ENCODE data around the gene WDR6.
A peak's percentile ranks its signal among the peaks of the same experiment; 100 is the strongest.

Gene WDR6

DNA sequence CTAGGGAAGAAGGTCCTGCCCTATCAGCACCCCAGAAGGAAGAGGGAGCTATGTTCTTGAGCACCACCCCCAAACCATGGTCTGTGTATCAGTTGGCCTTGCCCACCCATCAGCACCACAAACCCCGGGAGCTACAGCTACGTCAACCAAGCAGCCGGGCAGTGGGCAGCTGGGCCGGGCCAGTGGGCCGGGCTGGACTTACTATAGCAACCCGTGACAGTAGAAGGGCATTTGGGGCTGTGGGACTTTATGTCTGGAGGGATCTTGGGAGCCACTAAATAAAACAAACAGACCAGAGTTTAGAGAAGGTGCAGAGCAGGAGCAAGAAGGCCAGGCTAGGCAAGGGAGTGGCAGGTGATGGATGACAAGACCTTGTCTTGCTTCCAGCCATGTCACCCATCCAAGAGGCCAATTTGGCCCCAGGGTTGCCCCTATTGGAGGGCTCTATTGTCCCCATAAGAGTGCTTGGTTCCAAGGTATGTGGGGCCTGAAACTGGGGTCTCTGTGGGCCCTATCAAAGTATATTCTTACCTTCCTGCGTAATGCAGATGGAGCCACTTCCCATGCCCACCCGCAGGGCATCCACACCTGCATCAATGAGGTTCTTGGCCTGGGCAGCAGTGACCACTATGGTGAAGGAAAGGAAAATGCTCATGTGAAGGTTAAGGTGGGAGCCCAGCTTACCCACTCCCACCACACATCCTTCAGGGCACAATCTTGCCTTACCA lies 18.8 kb downstream of the WDR6 start:
- peaks cover 52% of the 10 kb centered on the region for H3K36me3 ChIP-seq (ENCODE audit: control insufficient read depth, low read depth, low read length)
- no peaks in the 10 kb centered on the region for H3K9me3 ChIP-seq (ENCODE audit: control insufficient read depth, low read depth, low read length)
- peaks cover 9% of the 10 kb centered on the region for H3K4me1 ChIP-seq (ENCODE audit: control insufficient read depth, low read depth, low read length)
- H3K27me3 ChIP-seq (ENCODE audit: control insufficient read depth, insufficient read depth, low read length), result no peaks in the 10 kb centered on the region
- no peak overlapping the region for H3K4me3 ChIP-seq (ENCODE audit: low read length)
- no peak overlapping the region for H3K9ac ChIP-seq (ENCODE audit: low read length)
- no peak overlapping the region for H3K27ac ChIP-seq (ENCODE audit: low read length)

DNA sequence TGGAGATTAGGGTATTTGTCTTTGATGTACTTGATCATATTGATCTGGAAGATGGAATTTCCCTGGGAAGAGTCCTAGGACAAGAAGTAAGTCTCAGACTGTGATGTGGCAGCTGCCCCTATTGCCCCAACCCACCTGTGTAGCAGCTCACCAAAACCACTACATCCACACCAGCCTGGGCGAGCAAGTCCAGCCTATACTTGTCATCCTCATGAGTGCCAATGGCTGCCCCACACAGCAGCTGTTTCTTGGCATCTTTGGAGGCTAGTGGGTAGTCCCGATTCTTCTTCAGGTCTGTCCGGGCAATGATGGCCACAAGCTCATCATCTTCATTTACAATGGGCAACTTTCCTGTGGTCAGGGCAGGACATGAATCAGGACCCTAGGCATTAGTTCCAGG lies 19.3 kb downstream of the WDR6 start:
- Histone ChIP-seq H3K9me3 (ENCODE audit: control insufficient read depth, low read depth, low read length) (no peaks in the 10 kb centered on the region), H3K4me3 (ENCODE audit: low read length) (no peak overlapping the region), H3K36me3 (ENCODE audit: control insufficient read depth, low read depth, low read length) (peaks cover 57% of the 10 kb centered on the region), H3K27ac (ENCODE audit: low read length) (no peak overlapping the region), H3K4me1 (ENCODE audit: control insufficient read depth, low read depth, low read length) (peaks cover 9% of the 10 kb centered on the region), H3K27me3 (ENCODE audit: control insufficient read depth, insufficient read depth, low read length) (no peaks in the 10 kb centered on the region), H3K9ac (ENCODE audit: low read length) (no peak overlapping the region)

DNA sequence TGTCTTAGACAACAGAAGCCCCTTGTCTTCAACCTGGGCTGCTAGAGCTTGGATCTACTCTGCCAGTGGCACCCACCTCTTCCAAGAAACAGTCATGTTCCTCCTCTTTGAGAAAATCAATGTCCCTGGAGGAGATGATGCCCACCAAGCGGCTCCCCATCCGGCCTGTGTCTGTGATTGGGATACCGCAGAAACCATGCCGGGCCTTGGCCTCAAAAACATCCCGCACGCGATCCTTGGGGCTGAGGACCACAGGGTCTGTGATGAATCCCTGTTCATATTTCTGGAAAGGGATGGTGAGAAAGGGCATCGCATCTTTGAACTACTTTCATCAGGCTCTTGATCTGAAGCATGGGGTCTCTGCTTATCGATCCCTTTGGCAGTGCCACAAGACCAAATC lies 20.4 kb downstream of the WDR6 start:
- Histone ChIP-seq H3K27me3 (ENCODE audit: control insufficient read depth, insufficient read depth, low read length) (no peaks in the 10 kb centered on the region), H3K36me3 (ENCODE audit: control insufficient read depth, low read depth, low read length) (peaks cover 68% of the 10 kb centered on the region), H3K27ac (ENCODE audit: low read length) (no peak overlapping the region), H3K4me1 (ENCODE audit: control insufficient read depth, low read depth, low read length) (peaks cover 9% of the 10 kb centered on the region), H3K4me3 (ENCODE audit: low read length) (peak overlapping the region; percentile 72), H3K9ac (ENCODE audit: low read length) (no peak overlapping the region), H3K9me3 (ENCODE audit: control insufficient read depth, low read depth, low read length) (no peaks in the 10 kb centered on the region)

DNA sequence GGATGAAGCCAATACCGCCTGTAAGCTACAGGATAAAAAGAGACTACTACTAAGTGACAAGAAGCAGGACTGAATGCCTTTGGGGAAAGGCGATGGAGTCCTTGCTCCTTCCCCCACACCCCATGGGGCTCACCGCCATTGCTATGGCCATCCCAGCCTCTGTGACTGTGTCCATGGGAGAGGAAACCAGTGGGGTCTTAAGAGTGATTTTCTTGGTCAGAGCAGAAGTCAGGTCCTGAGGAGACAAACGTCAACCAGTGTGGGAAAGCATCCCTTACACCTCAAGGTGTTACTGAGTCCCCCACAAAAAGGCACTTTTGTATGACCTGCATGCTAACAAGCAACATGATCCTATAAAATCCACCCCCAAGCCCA lies 21.1 kb downstream of the WDR6 start:
- peak overlapping the region; percentile 75 for H3K9ac ChIP-seq (ENCODE audit: low read length)
- H3K36me3 ChIP-seq (ENCODE audit: control insufficient read depth, low read depth, low read length), result peaks cover 72% of the 10 kb centered on the region
- H3K9me3 ChIP-seq (ENCODE audit: control insufficient read depth, low read depth, low read length), result no peaks in the 10 kb centered on the region
- peaks cover 9% of the 10 kb centered on the region for H3K4me1 ChIP-seq (ENCODE audit: control insufficient read depth, low read depth, low read length)
- no peaks in the 10 kb centered on the region for H3K27me3 ChIP-seq (ENCODE audit: control insufficient read depth, insufficient read depth, low read length)
- H3K4me3 ChIP-seq (ENCODE audit: low read length), result peak overlapping the region; percentile 72
- H3K27ac ChIP-seq (ENCODE audit: low read length), result no peak overlapping the region

DNA sequence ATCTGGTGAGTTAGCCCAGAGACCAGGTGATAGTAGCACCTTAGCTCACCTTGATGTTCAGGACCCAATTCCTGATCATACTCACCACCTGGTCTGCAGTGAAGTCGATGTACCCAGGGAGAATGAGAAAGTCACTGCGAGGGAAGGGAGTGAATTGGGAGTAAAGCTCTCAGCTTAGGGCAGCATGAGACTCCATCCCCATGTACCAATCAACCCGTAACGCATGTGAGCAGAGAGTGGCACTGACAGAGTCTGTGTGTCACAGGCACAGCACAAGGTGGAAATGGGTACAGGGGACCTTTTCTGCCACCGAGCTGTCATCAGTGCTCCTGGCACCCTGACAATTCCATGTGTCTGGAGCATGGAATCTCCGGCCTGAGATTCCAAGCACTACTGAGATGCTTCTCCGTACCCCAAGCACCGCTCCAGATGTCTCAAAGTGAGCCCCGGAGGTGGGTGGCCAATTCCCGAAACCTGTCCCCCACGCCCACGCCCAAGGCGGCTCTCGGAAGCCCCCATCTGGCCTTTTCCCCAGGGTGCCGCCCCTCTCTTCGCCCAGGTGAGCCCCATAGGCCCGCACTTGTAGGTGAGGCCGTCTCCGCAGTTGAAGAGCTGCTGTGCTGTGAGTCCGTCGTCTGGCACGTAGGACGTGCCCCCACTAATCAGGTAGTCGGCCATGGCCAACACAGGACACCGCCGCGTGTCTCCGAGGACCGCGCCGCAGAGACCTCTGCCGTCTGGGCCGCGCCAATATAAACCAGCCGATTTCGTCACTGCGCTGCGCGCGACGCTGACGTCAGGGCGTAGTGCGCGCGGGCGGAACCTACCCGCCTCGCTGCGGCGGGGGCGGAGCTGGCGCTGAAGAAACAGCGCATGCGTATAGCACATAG lies 21.7 kb downstream of the WDR6 start, which contains the start of gene IMPDH2:
Gene IMPDH2 (minus strand): TSS at position 726 of the 890 bp plus-strand sequence. CDS start 48 bp downstream, at position 678.
- Histone ChIP-seq H3K36me3 (ENCODE audit: control insufficient read depth, low read depth, low read length) (peaks cover 69% of the 10 kb centered on the region), H3K4me1 (ENCODE audit: control insufficient read depth, low read depth, low read length) (peaks cover 9% of the 10 kb centered on the region), H3K4me3 (ENCODE audit: low read length) (peak within 1 kb of the TSS; percentile 72), H3K9ac (ENCODE audit: low read length) (peak within 1 kb of the TSS; percentile 75), H3K27me3 (ENCODE audit: control insufficient read depth, insufficient read depth, low read length) (no peaks in the 10 kb centered on the region), H3K27ac (ENCODE audit: low read length) (peak within 1 kb of the TSS; percentile 14), H3K9me3 (ENCODE audit: control insufficient read depth, low read depth, low read length) (no peaks in the 10 kb centered on the region)

DNA sequence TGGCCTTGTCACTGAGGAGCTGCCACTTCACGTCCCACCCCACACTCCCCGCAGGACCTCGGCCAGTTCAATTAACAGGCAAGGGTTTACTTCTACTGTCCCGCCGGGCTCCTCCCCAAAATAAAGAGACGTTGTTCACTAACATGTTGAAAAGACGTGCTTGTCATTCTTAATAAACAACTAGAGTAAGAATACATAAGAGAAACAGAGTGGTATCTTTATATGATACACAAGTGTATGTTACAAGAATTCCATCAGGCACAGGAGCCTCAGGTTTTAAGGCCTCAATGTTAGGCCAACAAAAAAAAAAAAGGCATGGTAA lies 22.3 kb downstream of the WDR6 start:
- no peaks in the 10 kb centered on the region for H3K27me3 ChIP-seq (ENCODE audit: control insufficient read depth, insufficient read depth, low read length)
- peaks cover 9% of the 10 kb centered on the region for H3K4me1 ChIP-seq (ENCODE audit: control insufficient read depth, low read depth, low read length)
- H3K9me3 ChIP-seq (ENCODE audit: control insufficient read depth, low read depth, low read length), result no peaks in the 10 kb centered on the region
- H3K4me3 ChIP-seq (ENCODE audit: low read length), result peak overlapping the region; percentile 72
- no peak overlapping the region for H3K27ac ChIP-seq (ENCODE audit: low read length)
- H3K36me3 ChIP-seq (ENCODE audit: control insufficient read depth, low read depth, low read length), result peaks cover 63% of the 10 kb centered on the region
- no peak overlapping the region for H3K9ac ChIP-seq (ENCODE audit: low read length)

DNA sequence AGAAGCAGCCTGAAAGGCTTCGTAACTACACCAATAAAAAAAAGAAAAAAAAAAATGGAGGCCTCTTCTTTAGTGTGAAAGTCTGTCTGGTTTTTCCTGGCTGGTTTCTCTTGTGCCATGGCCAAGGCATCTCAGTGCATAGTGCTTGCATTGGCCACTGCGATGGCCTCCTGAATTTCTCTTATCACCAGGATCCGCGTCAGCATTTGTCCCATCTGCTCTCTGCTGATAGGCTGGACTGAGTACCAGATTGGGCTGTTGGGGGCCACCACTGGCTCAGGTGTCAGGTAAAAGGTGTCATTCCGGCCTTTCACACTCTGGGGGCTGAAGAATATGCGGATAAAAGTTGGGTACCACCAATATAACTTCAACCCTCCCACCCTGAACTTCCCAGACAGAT lies 23.1 kb downstream of the WDR6 start:
- H3K4me3 ChIP-seq (ENCODE audit: low read length), result no peak overlapping the region

DNA sequence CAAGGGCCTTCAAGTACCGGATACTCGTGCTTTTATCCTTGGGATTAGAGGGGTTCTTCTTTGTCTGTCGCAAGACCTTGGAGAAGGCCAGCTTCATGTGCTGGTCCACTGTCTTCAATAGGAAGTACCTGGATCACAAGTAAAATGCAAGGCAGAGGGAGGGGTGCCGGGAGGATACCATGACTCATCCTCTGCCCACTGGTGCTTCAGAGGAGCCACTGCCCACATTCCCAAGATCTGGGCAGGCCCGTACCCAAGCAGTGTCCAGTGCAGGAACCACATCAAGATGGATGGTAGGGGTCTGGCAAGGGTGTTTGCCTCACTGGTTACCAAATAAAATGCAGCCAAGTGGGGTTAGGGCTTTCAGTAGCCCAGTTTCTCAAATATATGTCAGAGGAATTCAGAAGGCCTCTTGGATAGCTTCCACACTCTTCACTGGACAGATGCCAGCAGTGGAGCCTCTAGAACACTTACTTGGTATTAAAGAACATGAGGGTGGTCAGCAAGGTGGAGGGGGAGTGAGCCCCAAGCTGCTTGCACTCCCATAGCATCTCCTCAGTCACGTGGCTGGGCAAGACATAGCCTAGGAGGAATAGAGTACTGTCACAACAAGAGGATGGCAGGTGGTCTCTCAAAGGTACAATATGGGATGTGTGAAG lies 25.6 kb downstream of the WDR6 start:
- H3K4me1 ChIP-seq (ENCODE audit: control insufficient read depth, low read depth, low read length), result peaks cover 9% of the 10 kb centered on the region
- H3K9ac ChIP-seq (ENCODE audit: low read length), result no peak overlapping the region
- H3K36me3 ChIP-seq (ENCODE audit: control insufficient read depth, low read depth, low read length), result peaks cover 47% of the 10 kb centered on the region
- no peak overlapping the region for H3K4me3 ChIP-seq (ENCODE audit: low read length)
- no peaks in the 10 kb centered on the region for H3K27me3 ChIP-seq (ENCODE audit: control insufficient read depth, insufficient read depth, low read length)
- no peak overlapping the region for H3K27ac ChIP-seq (ENCODE audit: low read length)
- no peaks in the 10 kb centered on the region for H3K9me3 ChIP-seq (ENCODE audit: control insufficient read depth, low read depth, low read length)

More for the DNA sequence above, 23.1 kb downstream of the WDR6 start:
- H3K36me3 ChIP-seq (ENCODE audit: control insufficient read depth, low read depth, low read length), result peaks cover 59% of the 10 kb centered on the region
- H3K4me1 ChIP-seq (ENCODE audit: control insufficient read depth, low read depth, low read length), result peaks cover 9% of the 10 kb centered on the region
- no peak overlapping the region for H3K9ac ChIP-seq (ENCODE audit: low read length)
- no peaks in the 10 kb centered on the region for H3K27me3 ChIP-seq (ENCODE audit: control insufficient read depth, insufficient read depth, low read length)
- H3K27ac ChIP-seq (ENCODE audit: low read length), result no peak overlapping the region
- H3K9me3 ChIP-seq (ENCODE audit: control insufficient read depth, low read depth, low read length), result no peaks in the 10 kb centered on the region

DNA sequence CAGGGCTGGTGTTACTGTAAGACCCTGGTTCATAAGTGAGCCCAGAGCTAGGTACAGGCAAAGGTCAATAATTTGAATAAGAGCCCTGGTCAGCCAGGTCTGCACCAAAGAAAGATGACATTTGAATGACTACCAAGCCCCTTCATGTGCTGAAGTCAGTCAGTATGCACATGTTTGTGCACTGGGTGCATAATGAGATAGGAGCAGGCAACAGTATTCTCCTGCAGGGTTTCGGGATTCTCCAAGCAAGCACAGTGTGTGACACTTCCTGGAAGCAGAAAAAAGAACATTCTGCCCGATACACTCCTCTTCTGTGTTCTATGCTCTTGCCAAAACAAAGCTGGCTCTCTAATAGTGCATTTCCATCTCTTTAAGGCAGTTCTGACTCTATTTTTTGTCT lies 27.5 kb downstream of the WDR6 start:
- no peaks in the 10 kb centered on the region for H3K9me3 ChIP-seq (ENCODE audit: control insufficient read depth, low read depth, low read length)
- no peaks in the 10 kb centered on the region for H3K27me3 ChIP-seq (ENCODE audit: control insufficient read depth, insufficient read depth, low read length)
- peaks cover 46% of the 10 kb centered on the region for H3K36me3 ChIP-seq (ENCODE audit: control insufficient read depth, low read depth, low read length)
- no peak overlapping the region for H3K4me3 ChIP-seq (ENCODE audit: low read length)
- H3K9ac ChIP-seq (ENCODE audit: low read length), result no peak overlapping the region
- no peak overlapping the region for H3K27ac ChIP-seq (ENCODE audit: low read length)
- H3K4me1 ChIP-seq (ENCODE audit: control insufficient read depth, low read depth, low read length), result no peaks in the 10 kb centered on the region

DNA sequence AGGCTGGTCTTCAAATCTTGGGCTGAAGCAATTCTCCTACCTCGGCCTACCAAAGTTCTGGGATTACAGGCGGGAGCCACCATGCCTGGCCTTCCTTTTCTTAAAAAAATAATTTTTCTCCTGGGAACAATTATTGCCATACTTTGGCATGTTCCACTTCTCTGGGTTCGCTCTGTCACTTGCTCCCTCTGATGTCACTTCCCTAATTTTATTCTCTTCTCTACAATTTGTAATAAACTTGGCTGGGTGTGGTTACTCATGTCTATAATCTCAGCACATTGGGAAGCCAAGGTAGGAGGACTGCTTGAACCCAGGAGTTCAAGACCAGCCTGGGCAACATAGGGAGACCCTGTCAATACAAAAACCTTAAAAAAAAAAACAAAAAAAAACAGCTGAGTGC lies 28.1 kb downstream of the WDR6 start:
- H3K27me3 ChIP-seq (ENCODE audit: control insufficient read depth, insufficient read depth, low read length), result no peaks in the 10 kb centered on the region
- no peak overlapping the region for H3K4me3 ChIP-seq (ENCODE audit: low read length)
- no peak overlapping the region for H3K9ac ChIP-seq (ENCODE audit: low read length)
- no peak overlapping the region for H3K27ac ChIP-seq (ENCODE audit: low read length)
- H3K4me1 ChIP-seq (ENCODE audit: control insufficient read depth, low read depth, low read length), result no peaks in the 10 kb centered on the region
- H3K36me3 ChIP-seq (ENCODE audit: control insufficient read depth, low read depth, low read length), result peaks cover 46% of the 10 kb centered on the region
- no peaks in the 10 kb centered on the region for H3K9me3 ChIP-seq (ENCODE audit: control insufficient read depth, low read depth, low read length)

DNA sequence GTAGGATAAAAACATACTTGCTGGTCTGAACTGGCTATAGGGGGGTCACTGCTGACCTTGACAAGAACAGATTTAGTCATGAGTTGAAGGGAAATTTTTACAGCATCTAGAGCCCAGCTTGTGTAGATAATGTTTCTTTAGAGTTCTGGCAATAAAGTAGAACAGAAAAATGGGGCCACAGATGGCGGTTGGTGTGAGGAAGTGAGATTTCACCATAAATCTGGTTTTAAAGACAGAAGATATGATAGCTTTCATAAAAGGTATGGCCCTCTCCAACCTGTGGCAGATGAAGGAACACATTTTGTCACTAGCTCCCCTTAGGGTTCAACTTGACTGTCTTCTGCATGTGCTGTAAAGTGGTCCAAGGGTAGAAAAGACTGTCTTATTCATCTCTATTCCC lies 46.4 kb downstream of the WDR6 start:
- no peak overlapping the region for H3K4me3 ChIP-seq (ENCODE audit: low read length)
- no peak overlapping the region for H3K27ac ChIP-seq (ENCODE audit: low read length)
- H3K36me3 ChIP-seq (ENCODE audit: control insufficient read depth, low read depth, low read length), result peaks cover 46% of the 10 kb centered on the region

More for the DNA sequence above, 46.4 kb downstream of the WDR6 start:
- no peak overlapping the region for H3K9ac ChIP-seq (ENCODE audit: low read length)
- H3K27me3 ChIP-seq (ENCODE audit: control insufficient read depth, insufficient read depth, low read length), result no peaks in the 10 kb centered on the region
- no peaks in the 10 kb centered on the region for H3K9me3 ChIP-seq (ENCODE audit: control insufficient read depth, low read depth, low read length)
- H3K4me1 ChIP-seq (ENCODE audit: control insufficient read depth, low read depth, low read length), result no peaks in the 10 kb centered on the region
